Stimulated activated CD4-positive, alpha-beta T cell treated with anti-CD3 and anti-CD28 coated beads, Interleukin-2, amount 100 ng/mL, for 24 hours (primary cell): ENCODE results near the gene ATMIN.

Experiments used
- DNase-seq, 2 donors: peaks; one replicate each; pipeline ENCODE4 v3.0.0-alpha.2; 2020

The ATMIN gene

DNA sequence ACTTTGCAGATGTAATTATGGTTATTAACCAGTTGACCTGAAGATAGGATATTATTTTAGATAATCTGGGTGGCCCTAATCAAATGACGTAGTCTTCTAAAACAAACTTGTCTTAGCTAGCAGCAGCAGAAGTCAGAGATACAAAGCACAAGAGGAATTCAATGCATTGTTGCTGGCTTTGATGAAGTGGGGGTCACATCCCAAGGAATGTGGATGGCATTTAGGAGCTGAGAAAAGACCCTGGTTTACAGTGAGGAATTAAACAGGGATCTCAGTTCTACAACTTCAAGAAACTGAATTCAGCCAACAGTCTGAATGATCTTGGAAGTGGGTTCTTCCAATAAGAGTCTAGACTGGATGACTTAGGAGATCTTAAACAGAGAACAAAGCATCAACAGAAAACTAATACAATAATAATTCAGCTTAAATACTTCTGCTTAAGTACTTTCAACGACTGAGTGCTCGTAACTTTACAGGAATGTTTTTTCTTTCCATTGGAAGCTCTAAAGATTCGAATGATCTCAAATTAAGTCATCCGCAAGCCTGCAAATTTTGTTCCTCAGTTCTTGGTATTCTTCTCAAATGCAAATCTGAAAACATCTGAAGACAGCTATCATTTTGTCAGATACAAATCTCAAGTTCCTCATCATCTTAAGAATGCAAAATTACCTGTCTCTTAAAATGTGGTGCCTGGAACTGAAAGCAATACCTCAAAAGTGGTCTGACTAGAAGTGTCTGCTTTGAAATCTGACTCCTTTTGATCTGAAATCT, 38.1 kb downstream of the ATMIN start:
- DNase-seq, result no peak

DNA sequence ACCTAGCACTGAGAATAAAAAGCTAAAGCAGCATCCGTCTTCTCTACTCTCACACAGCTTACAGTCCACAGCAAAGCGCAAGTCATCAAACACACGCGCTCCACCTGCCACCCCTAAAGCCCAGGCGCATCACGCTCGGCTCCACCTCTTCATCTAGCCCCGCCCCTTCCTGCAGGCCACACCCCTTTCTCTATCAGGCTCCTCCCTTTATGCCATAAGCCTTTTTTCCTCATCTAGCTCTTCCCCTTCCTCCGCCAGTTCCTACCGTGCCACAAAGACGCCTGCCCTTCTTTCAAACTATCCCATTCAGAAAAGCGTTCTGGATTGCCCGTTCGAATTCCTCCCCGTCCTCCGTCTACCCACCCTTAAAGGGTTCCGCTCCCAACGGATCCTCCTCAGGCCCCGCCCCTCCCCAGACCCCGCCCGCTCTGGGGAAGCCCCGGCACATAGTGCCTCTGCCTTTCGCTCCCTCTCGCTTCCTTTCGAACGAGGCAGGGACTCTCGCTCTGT, 41.0 kb downstream of the ATMIN start:
- DNase-seq, result peak; percentile 93 to 94

DNA sequence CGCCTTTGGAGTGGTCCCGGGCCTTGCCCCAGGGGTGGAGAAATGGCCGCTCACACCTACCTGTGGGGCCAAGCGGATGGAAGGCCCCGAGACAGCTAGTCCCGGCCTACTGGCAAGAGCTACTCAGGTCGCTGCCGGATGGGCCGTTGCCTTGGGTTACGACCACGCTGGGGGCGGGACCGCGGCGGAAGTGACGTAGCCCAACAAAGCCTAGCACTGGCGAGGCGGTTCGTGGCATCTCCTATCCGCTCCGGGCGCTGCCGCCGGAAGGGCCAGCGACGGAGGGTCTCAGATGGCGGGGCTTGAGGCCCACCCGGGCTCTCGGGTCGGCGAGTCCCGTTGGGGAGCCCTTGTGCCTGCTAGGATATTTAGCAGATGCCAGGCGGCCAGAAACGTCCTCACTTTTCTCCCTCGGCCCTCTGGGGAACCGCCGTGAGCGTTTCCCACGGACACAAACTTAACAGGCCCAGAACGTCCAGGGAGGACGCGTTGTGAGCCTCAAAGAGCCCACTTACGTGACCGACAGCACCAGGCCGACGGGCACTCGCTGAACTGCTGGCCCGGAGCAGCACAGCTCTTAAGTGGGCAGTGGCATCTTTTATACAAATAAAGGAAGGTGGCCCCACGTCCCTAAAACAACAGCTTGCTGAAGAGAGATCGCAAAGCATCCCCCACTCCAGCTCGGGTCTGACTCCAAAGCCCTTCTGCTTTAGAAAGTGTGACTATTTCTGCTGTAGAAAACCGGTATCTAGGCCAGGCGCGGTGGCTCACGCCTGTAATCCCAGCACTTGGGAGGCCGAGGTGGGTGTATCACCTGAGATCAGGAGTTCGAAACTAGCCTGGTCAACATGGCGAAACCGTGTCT, 41.7 kb downstream of the ATMIN start, which contains the start of gene C16orf46:
C16orf46 (minus strand) TSS at position 163 of the 865 bp plus-strand sequence. CDS start 13,283 bp downstream, outside the sequence.
- peak; percentile 99 for DNase-seq

DNA sequence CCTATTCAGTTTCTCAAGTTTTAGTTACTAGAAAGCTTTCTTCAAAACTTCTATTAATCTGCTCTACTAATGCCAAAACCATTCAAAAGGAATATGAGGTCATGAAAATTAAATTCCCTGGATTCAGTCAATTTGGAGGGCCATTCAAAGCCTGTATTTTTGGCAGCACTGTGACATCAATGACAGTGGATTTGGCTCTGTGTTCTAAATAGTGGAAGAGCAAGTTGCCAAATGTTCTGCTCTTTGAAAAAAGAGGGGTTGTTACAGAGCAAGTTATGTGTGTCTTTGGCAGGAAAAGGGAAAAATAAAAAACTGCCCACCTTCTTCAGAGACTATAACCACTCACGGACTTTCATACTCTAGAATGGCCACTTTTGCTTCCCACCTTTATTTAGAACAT, 44.6 kb downstream of the ATMIN start:
- DNase-seq, result no peak

DNA sequence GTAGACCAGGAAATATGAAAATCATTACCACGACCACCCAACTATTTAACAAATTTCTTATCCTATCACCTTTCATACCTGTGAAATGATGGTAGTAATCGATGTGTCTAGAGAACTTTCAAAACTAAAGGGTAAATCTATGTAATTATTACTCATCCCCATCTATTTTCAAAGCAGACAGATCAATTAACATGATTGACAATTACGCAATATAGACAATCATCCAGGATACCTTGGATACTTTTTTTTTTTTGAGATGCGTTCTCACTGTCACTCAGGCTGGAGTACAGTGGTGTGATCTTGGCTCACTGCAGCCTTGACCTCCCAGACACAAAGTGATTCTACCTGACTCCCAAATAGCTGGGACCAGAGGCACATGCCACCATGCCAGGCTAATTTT, 45.4 kb downstream of the ATMIN start:
- no peak for DNase-seq

DNA sequence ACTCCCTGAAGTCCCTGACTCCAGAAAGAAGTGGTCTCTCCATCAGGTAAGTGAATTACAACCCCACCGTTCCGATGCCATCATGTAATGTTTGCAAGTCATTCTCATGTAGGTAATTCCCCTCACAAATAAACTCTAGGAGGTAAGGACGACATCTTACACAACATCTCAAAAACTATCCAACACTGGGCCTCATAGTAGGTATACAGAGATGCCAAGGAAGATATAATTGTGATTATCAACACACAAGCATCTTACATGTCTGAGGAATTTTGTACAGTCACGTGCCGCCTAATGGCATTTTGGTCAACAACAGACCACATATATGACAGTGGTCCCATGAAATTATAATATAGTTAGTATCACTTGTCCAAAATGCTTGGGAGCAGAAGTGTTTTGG, 53.2 kb downstream of the ATMIN start:
- DNase-seq, result no peak

DNA sequence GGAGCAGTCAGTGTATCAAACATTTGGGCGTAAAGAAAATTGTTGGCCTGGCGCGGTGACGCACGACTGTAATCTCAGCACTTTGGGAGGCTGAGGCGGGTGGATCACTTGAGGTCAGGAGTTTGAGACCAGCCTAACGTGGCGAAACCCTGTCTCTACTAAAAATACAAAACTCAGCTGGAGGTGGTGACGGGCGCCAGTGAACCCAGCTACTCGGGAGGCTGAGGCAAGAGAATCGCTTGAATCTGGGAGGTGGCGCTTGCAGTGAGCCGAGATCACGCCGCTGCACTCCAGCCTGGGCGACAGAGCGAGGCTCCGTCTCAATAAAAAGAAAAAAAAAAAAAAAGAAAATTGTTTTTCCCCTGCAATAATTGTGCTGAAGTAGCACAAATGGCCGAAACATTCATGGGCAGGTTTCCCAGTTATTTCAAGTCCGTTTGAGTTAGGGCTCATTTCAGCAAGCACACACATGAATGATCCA, 59.2 kb downstream of the ATMIN start:
- no peak for DNase-seq

DNA sequence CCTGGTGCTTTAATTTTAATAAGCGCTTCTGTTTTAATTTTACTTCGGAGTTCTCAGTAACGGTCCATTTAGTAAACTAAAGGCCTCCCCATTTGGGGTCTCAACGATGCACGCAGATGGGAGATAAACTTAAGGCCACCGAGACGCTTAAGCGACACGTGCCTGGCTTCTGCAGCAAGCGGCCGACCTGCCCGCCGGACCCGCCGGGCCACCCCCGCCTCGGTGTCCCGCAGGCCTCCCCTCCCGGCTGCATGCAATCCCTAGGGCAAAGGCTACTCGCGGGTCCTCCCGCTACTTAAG, 60.0 kb downstream of the ATMIN start:
- DNase-seq, result no peak

DNA sequence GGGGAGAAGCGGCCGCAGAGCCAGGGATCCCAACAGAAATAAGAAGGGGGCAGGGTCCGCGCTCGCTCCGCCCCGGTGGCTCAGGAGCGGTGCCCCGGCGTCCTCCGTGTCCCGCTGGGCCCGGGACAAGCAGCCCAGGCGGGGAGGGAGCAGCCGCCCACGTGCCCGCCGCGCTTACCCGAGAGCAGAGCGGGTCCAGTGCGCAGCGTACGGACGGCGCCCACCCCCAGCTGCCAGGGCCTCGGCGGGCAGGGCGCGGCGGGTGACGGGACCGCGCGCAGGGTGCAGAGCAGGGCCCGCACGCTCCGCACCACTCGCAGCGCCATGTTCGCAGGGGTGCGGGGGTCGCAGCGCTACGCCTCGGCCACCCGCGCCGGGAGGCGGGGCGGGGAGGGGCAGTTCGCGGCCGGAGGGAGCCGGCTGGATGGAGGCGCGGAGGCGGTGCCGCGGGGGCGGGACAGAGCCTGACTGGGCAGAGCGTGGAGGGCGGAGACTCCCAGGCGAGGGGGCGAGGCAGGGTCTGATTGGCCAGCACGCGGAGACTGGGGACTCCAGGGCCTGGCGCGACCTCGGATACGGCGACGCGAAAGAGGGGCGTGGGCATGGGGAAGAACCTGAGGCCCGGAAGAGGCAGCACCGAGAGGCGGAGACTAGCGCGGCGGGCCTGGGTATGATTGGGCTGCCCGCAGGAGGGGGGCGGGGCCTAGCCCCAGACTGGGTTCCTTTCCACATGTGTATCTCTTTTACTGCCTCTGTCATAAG, 60.5 kb downstream of the ATMIN start, which contains the start of gene GCSH:
GCSH (minus strand) TSS at position 443 of the 762 bp plus-strand sequence; CDS start at position 326, 117 bp downstream.
- peak; percentile 98 for DNase-seq

DNA sequence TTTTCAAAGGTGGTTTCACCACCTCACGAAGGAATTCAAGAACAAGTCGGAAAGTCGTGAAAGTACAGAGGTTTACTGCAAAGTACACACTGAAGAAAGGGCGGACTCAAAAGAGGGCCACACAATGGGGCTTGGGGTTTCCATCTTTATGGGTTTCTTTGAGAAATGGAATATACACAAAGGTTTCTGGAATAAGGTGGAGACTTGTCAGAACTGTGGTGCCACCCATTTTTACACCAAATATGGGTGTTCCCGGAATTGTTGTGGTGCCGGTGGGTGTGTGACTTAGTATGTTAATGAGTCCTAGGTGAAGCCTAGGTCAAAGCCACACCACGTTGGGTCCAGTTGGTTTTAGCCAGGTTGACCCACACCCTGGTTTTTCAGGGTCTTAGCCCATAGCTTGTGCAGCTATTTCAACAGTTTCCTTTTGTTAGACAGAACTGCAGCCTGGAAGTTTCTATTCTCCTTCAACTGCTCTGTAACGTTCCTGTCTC, 61.1 kb downstream of the ATMIN start:
- no peak for DNase-seq
